ENCODE data around the gene LRRC71. TPM values are rescaled to one million over a fixed set of nuclear protein-coding genes. Genes with fewer than 3 reads are reported as not detected.
A peak's percentile ranks its signal among the peaks of the same experiment; 100 is the strongest.

LRRC71 gene
- total RNA-seq, 1 donor from 2014 or later = not detected

GRCh38 chr1:156892190-156893047, 28.0 kb upstream of the LRRC71 start:
- peak; percentile 85 for ATAC-seq
- DNase-seq (ENCODE audit: low spot score) = peak; percentile 78

GRCh38 chr1:156893048-156893953, 27.1 kb upstream of the LRRC71 start, which contains the start of gene PEAR1:
TSS of gene PEAR1 (plus strand) at chr1:156893718. CDS start at chr1:156903927, 10,209 bp downstream.
- ATAC-seq (peak; percentile 26), DNase-seq (ENCODE audit: low spot score) (no peak)

- DNase-seq (ENCODE audit: low spot score) (no peak), ATAC-seq (no peak)
Measured at GRCh38 chr1:156894001-156894400, 26.4 kb upstream of the LRRC71 start.

- DNase-seq (ENCODE audit: low spot score) = no peak
- no peak for ATAC-seq
Measured at GRCh38 chr1:156894711-156895454, 25.5 kb upstream of the LRRC71 start.

GRCh38 chr1:156895455-156895812, 25.0 kb upstream of the LRRC71 start:
- ATAC-seq (no peak), DNase-seq (ENCODE audit: low spot score) (no peak)

GRCh38 chr1:156895927-156896326, 24.5 kb upstream of the LRRC71 start:
- ATAC-seq (no peak), DNase-seq (ENCODE audit: low spot score) (no peak)

- ATAC-seq (no peak), DNase-seq (ENCODE audit: low spot score) (no peak)
Measured at GRCh38 chr1:156896490-156897033, 23.9 kb upstream of the LRRC71 start.

- DNase-seq (ENCODE audit: low spot score) = no peak
- no peak for ATAC-seq
Measured at GRCh38 chr1:156897078-156897825, 23.2 kb upstream of the LRRC71 start.

- DNase-seq (ENCODE audit: low spot score) = no peak
- peak; percentile 54 for ATAC-seq
Measured at GRCh38 chr1:156898161-156898566, 22.3 kb upstream of the LRRC71 start.

- no peak for DNase-seq (ENCODE audit: low spot score)
- no peak for ATAC-seq
Measured at GRCh38 chr1:156898971-156899664, 21.3 kb upstream of the LRRC71 start.

GRCh38 chr1:156899956-156900718, 20.3 kb upstream of the LRRC71 start:
- ATAC-seq (no peak), DNase-seq (ENCODE audit: low spot score) (no peak)

- ATAC-seq = no peak
- DNase-seq (ENCODE audit: low spot score) = no peak
Measured at GRCh38 chr1:156900896-156901589, 19.4 kb upstream of the LRRC71 start.

GRCh38 chr1:156901590-156901900, 18.9 kb upstream of the LRRC71 start:
- ATAC-seq (no peak), DNase-seq (ENCODE audit: low spot score) (no peak)

- ATAC-seq (no peak), DNase-seq (ENCODE audit: low spot score) (no peak)
Measured at GRCh38 chr1:156901966-156902915, 18.2 kb upstream of the LRRC71 start.

GRCh38 chr1:156903328-156904091, 16.9 kb upstream of the LRRC71 start:
- ATAC-seq (no peak), DNase-seq (ENCODE audit: low spot score) (no peak)
